HEK293T (cell line): Measurements from ENCODE around the gene TAF7.

ENCODE experiments used
- FOXK2 ChIP-seq: fragments of 450-650 bp; IDR thresholded peaks from 2 replicates; pipeline ENCODE4 v1.6.1; 2016; ENCODE audit warnings: mild to moderate bottlenecking
- FOXM1 ChIP-seq: fragments of 450-650 bp; IDR thresholded peaks from 2 replicates; pipeline ENCODE4 v1.6.1; 2017; ENCODE audit warnings: mild to moderate bottlenecking, borderline replicate concordance
- ZNF384 ChIP-seq: fragments of 450-650 bp; IDR thresholded peaks from 2 replicates; pipeline ENCODE4 v1.6.1; 2016

DNA sequence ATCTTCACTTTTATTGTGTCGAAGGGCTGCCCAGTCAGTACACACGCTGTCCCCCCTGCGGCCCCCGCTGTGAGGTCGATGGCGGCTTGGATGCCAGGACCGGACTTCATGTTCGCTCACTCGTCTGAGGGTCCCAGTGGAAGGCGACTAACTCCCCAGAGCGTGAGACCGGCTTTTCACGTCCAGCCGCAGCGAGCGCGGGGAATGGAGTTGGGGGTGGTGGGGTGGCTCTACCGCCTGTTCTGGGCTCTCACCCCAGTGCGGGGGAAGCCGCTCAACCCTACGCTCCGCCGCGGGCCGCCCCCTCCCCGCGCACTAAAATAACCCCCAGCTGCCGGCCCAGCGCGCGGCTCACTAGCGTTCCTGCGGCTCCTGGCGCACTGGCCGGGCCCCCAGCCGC, 16.8 kb downstream of the TAF7 start, which contains the start of gene SLC25A2:
- TF ChIP-seq ZNF384: no peak
- no peak for TF ChIP-seq FOXM1
- TF ChIP-seq FOXK2: no peak
